Umbilical cord (tissue), 1 donor: ENCODE data around the gene F8. TPM values are rescaled to one million over a fixed set of nuclear protein-coding genes. Genes with fewer than 3 reads are reported as not detected.

Experiments
- total RNA-seq: library from RNA; depleted of rRNA; stranded (reverse); fragments of >200 nt; gene quantifications from one replicate; pipeline ENCODE4 v1.2.3, GENCODE V29; 2014; ENCODE audit warnings: low replicate concordance; ENCODE audit not compliant: insufficient read depth

The F8 gene
- total RNA-seq, 1 donor from 2014 or later = 1.4 TPM

Other genes starting within 250 kb of the F8 start
- gene MPP1, start 217.2 kb downstream of the F8 start, total RNA-seq = 47.7 TPM
- gene SMIM9, start 188.1 kb downstream of the F8 start, total RNA-seq = not detected
- gene F8A1, start 136.4 kb downstream of the F8 start, total RNA-seq = 0.96 TPM
- 77.0 TPM for gene FUNDC2, start 4.1 kb upstream of the F8 start, total RNA-seq
- 13.5 TPM for gene CMC4, start 48.4 kb upstream of the F8 start, total RNA-seq
- gene MTCP1, start 48.4 kb upstream of the F8 start, total RNA-seq = 32.5 TPM
- gene BRCC3, start 48.8 kb upstream of the F8 start, total RNA-seq = 11.1 TPM
- 71.5 TPM for gene VBP1, start 193.7 kb upstream of the F8 start, total RNA-seq
- 7.7 TPM for gene RAB39B, start 241.8 kb upstream of the F8 start, total RNA-seq